ENCODE data around the gene SAMD11. TPM values are rescaled to one million over a fixed set of nuclear protein-coding genes. Genes with fewer than 3 reads are reported as not detected.

Gene SAMD11
- total RNA-seq, 1 donor from 2014 or later = 6.0 TPM

DNA sequence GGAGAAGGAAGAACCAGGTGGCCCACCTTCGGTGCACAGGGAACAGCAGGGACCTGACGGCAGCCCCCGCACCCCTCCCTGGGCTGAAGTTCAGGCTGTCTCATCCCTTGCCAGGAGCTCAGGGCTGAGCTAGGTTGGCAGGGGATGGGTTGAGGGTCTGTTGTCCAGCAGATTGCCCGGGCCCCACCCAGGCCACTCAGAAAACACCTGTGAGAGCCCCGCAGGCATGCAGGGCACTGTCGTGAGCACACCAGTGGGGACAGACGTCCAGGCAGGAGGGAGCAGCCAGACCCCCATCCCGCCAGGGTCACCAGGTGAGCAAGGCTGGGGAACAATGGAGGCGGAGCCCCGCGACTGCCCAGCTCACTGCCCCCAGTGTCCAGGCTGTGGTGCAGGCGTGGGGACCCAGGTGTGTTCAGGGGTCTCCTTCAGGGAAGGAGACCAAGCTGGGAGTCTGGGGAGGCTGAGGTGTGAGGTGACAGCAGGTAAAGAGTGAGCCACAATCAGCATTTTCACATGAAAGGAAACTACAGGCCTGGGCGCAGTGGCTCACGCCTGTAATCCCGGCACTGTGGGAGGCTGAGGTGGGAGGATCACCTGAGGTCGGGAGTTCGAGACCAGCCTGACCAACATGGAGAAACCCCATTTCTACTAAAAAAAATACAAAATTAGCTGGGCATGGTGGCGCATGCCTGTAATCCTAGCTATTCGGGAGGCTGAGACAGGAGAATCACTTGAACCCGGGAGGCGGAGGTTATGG is 9.4 kb upstream of the SAMD11 start:
- Histone ChIP-seq H3K27ac (ENCODE audit: low read depth, low read length) (no peak overlapping the region), H4K20me1 (ENCODE audit: insufficient read depth, low read length) (peaks cover 3% of the 10 kb centered on the region), H3K9ac (ENCODE audit: low read length) (no peak overlapping the region), H3K9me3 (ENCODE audit: insufficient read depth, low read depth, low read length) (no peaks in the 10 kb centered on the region), H3K27me3 (ENCODE audit: insufficient read depth, low read length) (peaks cover 25% of the 10 kb centered on the region), H3K4me1 (ENCODE audit: insufficient read depth, low read length) (peaks cover 14% of the 10 kb centered on the region), H3K4me3 (ENCODE audit: insufficient read depth, low read depth, low read length) (no peak overlapping the region), H3K79me2 (ENCODE audit: insufficient read depth, low read length) (no peaks in the 10 kb centered on the region), H3K36me3 (ENCODE audit: insufficient read depth, low read length) (no peaks in the 10 kb centered on the region), H3K4me2 (ENCODE audit: low read length) (no peak overlapping the region), H2AFZ (ENCODE audit: low read depth, low read length) (no peak overlapping the region)
- Mint-ChIP-seq H3K4me1 (ENCODE audit: low read depth, unreplicated experiment) (peaks cover 4% of the 10 kb centered on the region), H3K4me3 (ENCODE audit: unreplicated experiment) (no peak overlapping the region), H3K36me3 (ENCODE audit: low read depth, unreplicated experiment) (no peaks in the 10 kb centered on the region), H3K27ac (ENCODE audit: unreplicated experiment) (no peak overlapping the region), H3K9me3 (ENCODE audit: unreplicated experiment) (no peaks in the 10 kb centered on the region), H3K27me3 (ENCODE audit: low read depth, unreplicated experiment) (peaks cover 60% of the 10 kb centered on the region)
- DNase-seq (ENCODE audit: low read depth) = no peak
- TF ChIP-seq, protein P1, sequence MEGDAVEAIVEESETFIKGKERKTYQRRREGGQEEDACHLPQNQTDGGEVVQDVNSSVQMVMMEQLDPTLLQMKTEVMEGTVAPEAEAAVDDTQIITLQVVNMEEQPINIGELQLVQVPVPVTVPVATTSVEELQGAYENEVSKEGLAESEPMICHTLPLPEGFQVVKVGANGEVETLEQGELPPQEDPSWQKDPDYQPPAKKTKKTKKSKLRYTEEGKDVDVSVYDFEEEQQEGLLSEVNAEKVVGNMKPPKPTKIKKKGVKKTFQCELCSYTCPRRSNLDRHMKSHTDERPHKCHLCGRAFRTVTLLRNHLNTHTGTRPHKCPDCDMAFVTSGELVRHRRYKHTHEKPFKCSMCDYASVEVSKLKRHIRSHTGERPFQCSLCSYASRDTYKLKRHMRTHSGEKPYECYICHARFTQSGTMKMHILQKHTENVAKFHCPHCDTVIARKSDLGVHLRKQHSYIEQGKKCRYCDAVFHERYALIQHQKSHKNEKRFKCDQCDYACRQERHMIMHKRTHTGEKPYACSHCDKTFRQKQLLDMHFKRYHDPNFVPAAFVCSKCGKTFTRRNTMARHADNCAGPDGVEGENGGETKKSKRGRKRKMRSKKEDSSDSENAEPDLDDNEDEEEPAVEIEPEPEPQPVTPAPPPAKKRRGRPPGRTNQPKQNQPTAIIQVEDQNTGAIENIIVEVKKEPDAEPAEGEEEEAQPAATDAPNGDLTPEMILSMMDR (IDR thresholded peaks at IDR 0.05; ENCODE audit: insufficient read depth, low read depth, low read length) = no peak
- TF ChIP-seq EZH2 (IDR thresholded peaks at IDR 0.05; ENCODE audit: insufficient read depth, low read length) = no peak
- no peak for FAIRE-seq

DNA sequence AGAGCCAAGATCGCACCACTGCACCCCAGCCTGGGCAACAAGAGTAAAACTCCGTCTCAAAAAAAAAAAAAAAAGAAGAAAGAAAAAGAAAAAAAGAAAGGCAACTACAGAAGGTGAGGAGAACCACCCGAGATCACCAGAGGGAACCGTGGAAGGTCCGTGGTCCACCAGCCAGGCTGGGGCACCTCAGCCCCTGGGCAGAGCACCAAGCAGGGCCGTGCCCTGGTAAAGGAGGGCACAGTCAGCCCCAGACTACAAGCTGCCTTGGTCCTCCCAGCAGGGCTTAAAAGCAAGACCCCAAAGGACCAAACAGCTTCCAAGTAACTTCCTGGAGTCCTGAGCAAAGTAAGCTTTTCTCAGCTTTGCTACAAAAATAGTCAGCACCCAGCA is 8.8 kb upstream of the SAMD11 start:
- H3K4me3 Mint-ChIP-seq (ENCODE audit: unreplicated experiment) = no peak overlapping the region
- H2AFZ ChIP-seq (ENCODE audit: low read depth, low read length) = no peak overlapping the region
- H3K4me1 Mint-ChIP-seq (ENCODE audit: low read depth, unreplicated experiment) = peaks cover 4% of the 10 kb centered on the region
- no peak overlapping the region for H3K4me2 ChIP-seq (ENCODE audit: low read length)
- peaks cover 28% of the 10 kb centered on the region for H3K27me3 ChIP-seq (ENCODE audit: insufficient read depth, low read length)
- DNase-seq (ENCODE audit: low read depth) (no peak), FAIRE-seq (no peak)
- H3K27me3 Mint-ChIP-seq (ENCODE audit: low read depth, unreplicated experiment) = peaks cover 61% of the 10 kb centered on the region
- no peaks in the 10 kb centered on the region for H3K36me3 Mint-ChIP-seq (ENCODE audit: low read depth, unreplicated experiment)
- TF ChIP-seq, protein P1 (IDR thresholded peaks at IDR 0.05; ENCODE audit: insufficient read depth, low read depth, low read length) = no peak
- TF ChIP-seq EZH2 (IDR thresholded peaks at IDR 0.05; ENCODE audit: insufficient read depth, low read length) = no peak
- no peak overlapping the region for H3K27ac ChIP-seq (ENCODE audit: low read depth, low read length)
- H3K36me3 ChIP-seq (ENCODE audit: insufficient read depth, low read length) = no peaks in the 10 kb centered on the region
- H3K79me2 ChIP-seq (ENCODE audit: insufficient read depth, low read length) = no peaks in the 10 kb centered on the region
- no peak overlapping the region for H3K9ac ChIP-seq (ENCODE audit: low read length)
- H3K9me3 ChIP-seq (ENCODE audit: insufficient read depth, low read depth, low read length) = no peaks in the 10 kb centered on the region
- no peaks in the 10 kb centered on the region for H3K9me3 Mint-ChIP-seq (ENCODE audit: unreplicated experiment)
- no peak overlapping the region for H3K27ac Mint-ChIP-seq (ENCODE audit: unreplicated experiment)
- peaks cover 3% of the 10 kb centered on the region for H4K20me1 ChIP-seq (ENCODE audit: insufficient read depth, low read length)
- H3K4me1 ChIP-seq (ENCODE audit: insufficient read depth, low read length) = peaks cover 14% of the 10 kb centered on the region
- H3K4me3 ChIP-seq (ENCODE audit: insufficient read depth, low read depth, low read length) = no peak overlapping the region

Data from astrocyte (in vitro differentiated cells and primary cell).